Natural killer cell (primary cell): ENCODE results near the gene PLEKHG4B. TPM values are rescaled to one million over a fixed set of nuclear protein-coding genes. Genes with fewer than 3 reads are reported as not detected.

ENCODE experiments used
- ATAC-seq, 3 donors: fragments of 150-1000 bp in 2 of 3; fragments of 200-7000 bp in 1 of 3; cut with Tn5 transposase; 1 replicate in 1 of 3; 2 replicates in 2 of 3; pipeline ENCODE4 v1.10.0; 2021; ENCODE audit warnings: mild to moderate bottlenecking in 2 of 3, moderate library complexity in 2 of 3
- DNase-seq, 2 donors: peaks; one replicate each; pipeline versions ENCODE4 v3.0.0 to v3.0.0-alpha.2; 2013 to 2021; ENCODE audit warnings: mixed read lengths in 1 of 2
- H3K27ac ChIP-seq: one replicate; pipeline ENCODE4 v1.5.1; 2013; ENCODE audit warnings: mild to moderate bottlenecking, low read length
- H3K27me3 ChIP-seq: one replicate; pipeline ENCODE4 v1.6.1; 2013; ENCODE audit warnings: low read length; ENCODE audit not compliant: control insufficient read depth, insufficient read depth
- H3K36me3 ChIP-seq: one replicate; pipeline ENCODE4 v1.6.1; 2013; ENCODE audit warnings: low read length; ENCODE audit not compliant: control insufficient read depth, insufficient read depth
- H3K4me1 ChIP-seq: one replicate; pipeline ENCODE4 v1.6.1; 2013; ENCODE audit warnings: low read length; ENCODE audit not compliant: control insufficient read depth, insufficient read depth
- H3K4me3 ChIP-seq: one replicate; pipeline ENCODE4 v1.5.1; 2013; ENCODE audit warnings: low read length
- H3K9me3 ChIP-seq: one replicate; pipeline ENCODE4 v1.6.1; 2013; ENCODE audit warnings: low read length; ENCODE audit not compliant: control insufficient read depth, insufficient read depth
- H3K27ac Mint-ChIP-seq, 2 donors: one replicate each; pipeline ENCODE4 v1.8.0; 2022; ENCODE audit warnings: mild to moderate bottlenecking in 2 of 2, mixed read lengths in 2 of 2, moderate library complexity in 1 of 2
- H3K27me3 Mint-ChIP-seq, 2 donors: one replicate each; pipeline ENCODE4 v1.8.0; 2022; ENCODE audit warnings: low read depth in 2 of 2, mixed read lengths in 2 of 2
- H3K36me3 Mint-ChIP-seq: one replicate; pipeline ENCODE4 v1.8.0; 2022; ENCODE audit warnings: mixed read lengths
- H3K4me1 Mint-ChIP-seq, 2 donors: one replicate each; pipeline ENCODE4 v1.8.0; 2022; ENCODE audit warnings: mixed read lengths in 2 of 2
- H3K4me3 Mint-ChIP-seq: one replicate; pipeline ENCODE4 v1.8.0; 2022; ENCODE audit warnings: mild to moderate bottlenecking, moderate library complexity, mixed read lengths
- H3K9me3 Mint-ChIP-seq, 2 donors: one replicate each; pipeline ENCODE4 v1.8.0; 2022; ENCODE audit warnings: mixed read lengths in 2 of 2
- CTCF ChIP-seq: fragments of 200-600 bp; IDR thresholded peaks from one replicate; pipeline ENCODE4 v1.8.0; 2022; ENCODE audit warnings: antibody characterized with exemption
- WGBS: methylation state at CpG from one replicate; pipeline ENCODE4 v1.1.7; 2013; ENCODE audit warnings: missing lambda C conversion rate; ENCODE audit not compliant: insufficient coverage; 5-methylcytosine and 5-hydroxymethylcytosine counted together
- intact Hi-C: fragments of 100-400 bp; cut with micrococcal nuclease; formaldehyde crosslinking; loops from one replicate; pipeline ENCODE4 v1.14.2; 2022
- total RNA-seq, 4 donors: library from RNA; stranded (reverse); fragments of 120-200 nt in 1 of 4; gene quantifications; one replicate each; pipeline versions ENCODE4 v1.2.3 to v1.2.4, GENCODE V29; 2013 to 2022

PLEKHG4B gene
- total RNA-seq, 3 donors from 2014 or later (not counting 1 experiment from before 2014, with no cell fraction given), result 0.07 TPM; not detected in 2

- intact Hi-C loops, result loop anchor here (1.0 to 2.0 kb wide), 2 partner anchors 32 to 243 kb away; no protein-coding TSS in a partner anchor
- Histone ChIP-seq H3K9me3 (no peaks in the 10 kb centered on the region), H3K4me1 (peaks cover 9% of the 10 kb centered on the region), H3K36me3 (no peaks in the 10 kb centered on the region), H3K27ac (no peak overlapping the region), H3K4me3 (no peak overlapping the region), H3K27me3 (no peaks in the 10 kb centered on the region)
- no peak for TF ChIP-seq CTCF
- ATAC-seq (no peak), DNase-seq (peak in 1 of 2 donors; percentile 9)
- peaks cover 8 to 10% of the 10 kb centered on the region in 2 donors for H3K4me1 Mint-ChIP-seq
- 75% methylated on average over 21 of the region's 21 CpGs for WGBS
- H3K9me3 Mint-ChIP-seq, result no peaks in the 10 kb centered on the region
- H3K36me3 Mint-ChIP-seq, result no peaks in the 10 kb centered on the region
- peak overlapping the region in 1 of 2 donors; percentile 62 for H3K27ac Mint-ChIP-seq
- H3K27me3 Mint-ChIP-seq, result peaks cover 0 to 11% of the 10 kb centered on the region in 2 donors
- H3K4me3 Mint-ChIP-seq, result peak overlapping the region; percentile 40
Observed at GRCh38 chr5:187617-188451, 95.9 kb downstream of the PLEKHG4B start.

GRCh38 chr5:188488-189481 is 96.8 kb downstream of the PLEKHG4B start:
- intact Hi-C loops, result loop anchor here (1.0 to 2.0 kb wide), 2 partner anchors 32 to 242 kb away; no protein-coding TSS in a partner anchor
- Histone ChIP-seq H3K9me3 (no peaks in the 10 kb centered on the region), H3K4me3 (no peak overlapping the region), H3K27ac (no peak overlapping the region), H3K4me1 (peaks cover 9% of the 10 kb centered on the region), H3K36me3 (no peaks in the 10 kb centered on the region), H3K27me3 (no peaks in the 10 kb centered on the region)
- peaks cover 8 to 10% of the 10 kb centered on the region in 2 donors for H3K4me1 Mint-ChIP-seq
- WGBS, result 39% methylated on average over 37 of the region's 37 CpGs
- H3K27ac Mint-ChIP-seq, result peak overlapping the region in 1 of 2 donors; percentile 62
- peak; percentile 91 for TF ChIP-seq CTCF
- ATAC-seq (peak; percentile 90 to 99 (median 97)), DNase-seq (peak; percentile 83 to 93)
- H3K36me3 Mint-ChIP-seq, result no peaks in the 10 kb centered on the region
- H3K9me3 Mint-ChIP-seq, result no peaks in the 10 kb centered on the region
- H3K4me3 Mint-ChIP-seq, result peak overlapping the region; percentile 40
- H3K27me3 Mint-ChIP-seq, result peaks cover 0 to 11% of the 10 kb centered on the region in 2 donors

GRCh38 chr5:189486-189885 is 97.5 kb downstream of the PLEKHG4B start:
- intact Hi-C loops, result loop anchor here (2.0 kb wide), 1 partner anchor 241 kb away; no protein-coding TSS in a partner anchor
- no peaks in the 10 kb centered on the region for H3K9me3 Mint-ChIP-seq
- peaks cover 8 to 10% of the 10 kb centered on the region in 2 donors for H3K4me1 Mint-ChIP-seq
- H3K4me3 Mint-ChIP-seq, result no peak overlapping the region
- no peaks in the 10 kb centered on the region for H3K36me3 ChIP-seq
- H3K4me3 ChIP-seq, result no peak overlapping the region
- H3K27me3 Mint-ChIP-seq, result peaks cover 0 to 11% of the 10 kb centered on the region in 2 donors
- H3K36me3 Mint-ChIP-seq, result no peaks in the 10 kb centered on the region
- H3K4me1 ChIP-seq, result peaks cover 9% of the 10 kb centered on the region
- H3K27ac Mint-ChIP-seq, result no peak overlapping the region
- no peak for ATAC-seq
- no peaks in the 10 kb centered on the region for H3K9me3 ChIP-seq
- H3K27ac ChIP-seq, result no peak overlapping the region
- 92% methylated on average over 9 of the region's 10 CpGs for WGBS
- no peaks in the 10 kb centered on the region for H3K27me3 ChIP-seq
- no peak for DNase-seq
- no peak for TF ChIP-seq CTCF
